Endothelial cell of umbilical vein (primary cell): ENCODE data around the gene CCM2. TPM values are rescaled to one million over a fixed set of nuclear protein-coding genes. Genes with fewer than 3 reads are reported as not detected.

Source experiments
- BruUV-seq: library from RNA; stranded (reverse); fragments of 400-500 nt; replicated peaks from 2 replicates; lab custom pipeline; 2021; lab: Mats Ljungman, UMichigan
- CTCF ChIA-PET: fragments of 300-600, 350-600 bp; sonication (Branson Sonifier 250); formaldehyde crosslinking; loops from one replicate; lab custom pipeline; 2021; ENCODE audit warnings: antibody characterized with exemption, inconsistent platforms; lab: Charles Lee
- POLR2A ChIA-PET: fragments of 300-600, 350-600 bp; sonication (Branson Sonifier 250); formaldehyde crosslinking; loops from one replicate; lab custom pipeline; 2021; ENCODE audit warnings: antibody characterized with exemption, inconsistent platforms; lab: Charles Lee
- DNase-seq: peaks from one replicate; pipeline ENCODE4 v3.0.0-alpha.2; 2011; ENCODE audit warnings: low read depth, low spot score
- FAIRE-seq: peaks from 2 replicates; lab custom pipeline; 2011; peaks lifted over from hg19 to GRCh38; lab: Jason Lieb, UNC
- H2AFZ ChIP-seq: 2 replicates; pipeline ENCODE4 v1.6.0; 2012; ENCODE audit warnings: low read depth, low read length, control low read depth, inconsistent platforms
- H3K27ac ChIP-seq: 2 replicates; pipeline ENCODE4 v1.5.1; 2011; ENCODE audit warnings: low read depth, mild to moderate bottlenecking, control low read depth, low read length, moderate library complexity; ENCODE audit not compliant: insufficient read depth
- H3K27me3 ChIP-seq, 2 experiments: 2 replicates each; pipeline versions ENCODE4 v1.6.0 to v1.6.1; 2011; ENCODE audit warnings: low read length in 2 of 2, mixed read lengths in 1 of 2; ENCODE audit not compliant: control insufficient read depth in 2 of 2, insufficient read depth in 2 of 2
- H3K36me3 ChIP-seq, 2 experiments: 2 replicates in 1 of 2; 3 replicates in 1 of 2; pipeline ENCODE4 v1.5.1; 2011; ENCODE audit warnings: low read length in 2 of 2, mild to moderate bottlenecking in 1 of 2, moderate library complexity in 1 of 2; ENCODE audit not compliant: control insufficient read depth in 2 of 2, insufficient read depth in 2 of 2; ENCODE audit errors: extremely low read depth in 1 of 2
- H3K4me1 ChIP-seq: 3 replicates; pipeline ENCODE4 v1.5.1; 2011; ENCODE audit warnings: mild to moderate bottlenecking, low read length; ENCODE audit not compliant: control insufficient read depth, insufficient read depth; ENCODE audit errors: extremely low read depth
- H3K4me2 ChIP-seq: 2 replicates; pipeline ENCODE4 v1.6.1; 2011; ENCODE audit warnings: low read length, control low read depth, mixed read lengths; ENCODE audit not compliant: insufficient read depth
- H3K4me3 ChIP-seq, 3 experiments: fragments of 200-600 bp in 1 of 3; sonication (generic), shearing (Covaris generic) in 1 of 3; replicated peaks in 1 of 3; 2 replicates each; pipeline ENCODE4 v1.5.1; 2011 to 2016; ENCODE audit warnings: control low read depth in 3 of 3, low read length in 3 of 3, mild to moderate bottlenecking in 2 of 3, inconsistent platforms in 1 of 3, low read depth in 1 of 3, moderate library complexity in 1 of 3; ENCODE audit not compliant: insufficient read depth in 1 of 3
- H3K79me2 ChIP-seq: 2 replicates; pipeline ENCODE4 v1.6.0; 2012; ENCODE audit warnings: low read length, inconsistent platforms; ENCODE audit not compliant: control insufficient read depth, insufficient read depth
- H3K9ac ChIP-seq: replicated peaks from 2 replicates; pipeline ENCODE3; 2011; ENCODE audit warnings: low read length, control low read depth; ENCODE audit not compliant: insufficient read depth; ENCODE audit errors: extremely low read depth
- H3K9me1 ChIP-seq: replicated peaks from 3 replicates; pipeline ENCODE4 v1.6.0; 2011; ENCODE audit warnings: mild to moderate bottlenecking, low read length; ENCODE audit not compliant: control insufficient read depth, insufficient read depth; ENCODE audit errors: extremely low read depth
- H3K9me3 ChIP-seq: replicated peaks from 2 replicates; pipeline ENCODE4 v1.5.1; 2012; ENCODE audit warnings: low read length, inconsistent platforms; ENCODE audit not compliant: control insufficient read depth, insufficient read depth
- H4K20me1 ChIP-seq: replicated peaks from 2 replicates; pipeline ENCODE3; 2011; ENCODE audit warnings: mild to moderate bottlenecking, low read length; ENCODE audit not compliant: control insufficient read depth, insufficient read depth; ENCODE audit errors: extremely low read depth
- CTCF ChIP-seq, 2 donors: IDR thresholded peaks; 1 replicate in 1 of 2; 2 replicates in 1 of 2; pipeline ENCODE4 v1.5.1; 2011; ENCODE audit warnings: low read length in 2 of 2, mild to moderate bottlenecking in 2 of 2, moderate library complexity in 2 of 2, control low read depth in 1 of 2, inconsistent platforms in 1 of 2, low read depth in 1 of 2; ENCODE audit not compliant: insufficient read depth in 1 of 2; ENCODE audit errors: extremely low read depth in 1 of 2
- EZH2 ChIP-seq: IDR thresholded peaks from 2 replicates; pipeline ENCODE4 v1.6.1; 2012; ENCODE audit warnings: borderline replicate concordance, low read depth, mild to moderate bottlenecking, moderate library complexity, low read length, inconsistent platforms; ENCODE audit not compliant: severe bottlenecking
- FOS ChIP-seq: IDR thresholded peaks from 2 replicates; pipeline ENCODE4 v1.6.1; 2011; ENCODE audit warnings: mild to moderate bottlenecking, low read length, moderate library complexity, borderline replicate concordance; ENCODE audit not compliant: insufficient read depth
- GATA2 ChIP-seq: IDR thresholded peaks from 2 replicates; pipeline ENCODE4 v1.7.0; 2011; ENCODE audit warnings: low read depth, mild to moderate bottlenecking, moderate library complexity, mixed read lengths, low read length; ENCODE audit not compliant: insufficient read length, insufficient read depth
- JUN ChIP-seq: IDR thresholded peaks from 2 replicates; pipeline ENCODE4 v1.6.1; 2011; ENCODE audit warnings: borderline replicate concordance, low read depth; ENCODE audit not compliant: insufficient read length, insufficient read depth
- MAX ChIP-seq: IDR thresholded peaks from 2 replicates; pipeline ENCODE4 v1.6.1; 2011; ENCODE audit not compliant: insufficient read depth, insufficient read length
- MYC ChIP-seq: IDR thresholded peaks from one replicate; pipeline ENCODE4 v1.6.1; 2011; ENCODE audit warnings: mild to moderate bottlenecking, low read depth, low read length
- POLR2A ChIP-seq: IDR thresholded peaks from 2 replicates; pipeline ENCODE4 v1.6.1; 2012; ENCODE audit warnings: low read depth, mild to moderate bottlenecking, control low read depth, low read length
- POLR2AphosphoS5 ChIP-seq: IDR thresholded peaks from 2 replicates; pipeline ENCODE4 v1.6.1; 2012; ENCODE audit warnings: low read depth, mild to moderate bottlenecking, control low read depth, low read length, moderate library complexity; ENCODE audit not compliant: insufficient read depth
- dilution Hi-C: fragments of 300-500 bp; cut with MboI; formaldehyde crosslinking; loops from one replicate; pipeline ENCODE4 v1.15.0; 2019; ENCODE audit warnings: low sequenced_read_pairs; ENCODE audit not compliant: extremely low pct_ligation_motif_present
- intact Hi-C: fragments of 100-400 bp; cut with micrococcal nuclease; formaldehyde crosslinking; loops from one replicate; pipeline ENCODE4 v1.10.0; 2022
- polyA plus RNA-seq, 4 experiments: library from polyadenylated mRNA; depleted of rRNA in 3 of 4; stranded (reverse) in 3 of 4; unstranded in 1 of 4; fragments of >200 nt; gene quantifications; 2 replicates each; pipeline versions ENCODE4 v1.2.1 to v1.2.3, GENCODE V29; 2011 to 2012; ENCODE audit warnings: missing spikeins in 1 of 4
- total RNA-seq: library from RNA; stranded (reverse); gene quantifications from 2 replicates; pipeline ENCODE4 v1.2.3, GENCODE V29; 2021

Gene CCM2
- total and polyA plus RNA-seq, 2 donors (not counting 3 experiments of a cell fraction or from before 2014, with no cell fraction given): 66.1 to 70.4 TPM

DNA sequence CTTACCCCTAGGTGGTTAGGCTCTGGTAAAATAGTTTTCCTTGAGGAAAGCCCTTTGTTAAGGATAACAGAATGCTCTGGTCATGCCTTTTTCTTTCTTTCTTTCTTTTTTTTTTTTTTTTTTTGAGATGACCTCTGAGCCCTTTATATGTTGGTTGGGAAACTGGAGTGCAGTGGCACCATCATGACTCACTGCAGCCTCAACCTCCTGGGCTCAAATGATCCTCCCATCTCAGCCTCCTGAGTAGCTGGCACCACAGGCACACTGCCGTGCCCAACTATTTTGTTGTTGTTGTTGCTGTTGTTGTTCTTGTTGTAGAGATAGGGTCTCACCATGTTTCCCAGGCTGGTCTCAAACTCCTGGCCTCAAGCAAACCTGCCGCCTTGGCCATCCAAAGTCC, 61.4 kb downstream of the CCM2 start:
- TF ChIP-seq POLR2AphosphoS5: no peak
- TF ChIP-seq POLR2A: no peak
- TF ChIP-seq JUN: no peak
- no peak for TF ChIP-seq MAX
- no peak for TF ChIP-seq GATA2
- no peak for TF ChIP-seq FOS
- no peak for TF ChIP-seq MYC
- no peak for TF ChIP-seq CTCF (IDR thresholded peaks at IDR 0.05; ENCODE audit: extremely low read depth in 1 of 2, insufficient read depth in 1 of 2, low read depth in 1 of 2, low read length in 2 of 2)
- no peak for TF ChIP-seq EZH2
- no TSS peak for BruUV-seq
- intact Hi-C loops (no loop called here), dilution Hi-C loops (no loop called here)
- Histone ChIP-seq H3K79me2 (peaks cover 24% of the 10 kb centered on the region), H2AFZ (no peak overlapping the region), H3K9ac (no peak overlapping the region), H3K9me1 (no peaks in the 10 kb centered on the region), H3K36me3 (peaks cover 0 to 5% of the 10 kb centered on the region in 2 experiments), H3K27ac (no peak overlapping the region), H3K4me2 (no peak overlapping the region), H3K9me3 (no peaks in the 10 kb centered on the region), H3K4me3 (no peak overlapping the region), H3K27me3 (no peaks in the 10 kb centered on the region), H4K20me1 (peaks cover 2% of the 10 kb centered on the region), H3K4me1 (no peaks in the 10 kb centered on the region)
- DNase-seq (no peak), FAIRE-seq (no peak)
- ChIA-PET CTCF (interaction anchor here (1.2 kb wide), 1 partner anchor 88 kb away, joined by 3 read pairs; no protein-coding TSS in a partner anchor), POLR2A (no interaction called here)
